HL-60 (cell line): ENCODE data around the gene SYK.

Experiments
- GABPA ChIP-seq: IDR thresholded peaks from 2 replicates; pipeline ENCODE4 v1.6.1; 2012; ENCODE audit warnings: low read depth
- TF ChIP-seq, protein P1 (sequence below): IDR thresholded peaks from one replicate; pipeline ENCODE4 v1.5.1; 2011; ENCODE audit warnings: low read length, control low read depth, inconsistent platforms; ENCODE audit not compliant: insufficient read depth

DNA sequence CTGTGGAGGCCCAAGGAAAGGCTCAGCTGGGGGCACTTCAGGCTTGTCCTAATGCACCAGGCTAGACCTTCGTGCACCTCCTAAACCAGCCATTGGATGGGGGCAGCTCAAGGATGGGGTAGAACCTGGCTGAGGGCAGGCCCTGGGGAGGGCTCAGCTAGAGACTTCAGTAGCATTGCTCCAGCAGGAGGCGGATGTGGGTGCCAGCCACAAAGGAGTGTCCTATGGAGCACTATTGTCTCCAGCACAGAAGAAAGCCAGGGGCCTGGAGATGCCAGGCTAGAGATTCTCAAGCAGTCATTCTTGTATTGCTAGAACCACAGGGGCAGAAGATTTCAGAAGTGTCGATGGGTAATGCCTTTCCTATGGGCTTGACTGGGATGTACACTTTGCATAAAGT lies 131.8 kb downstream of the SYK start:
- TF ChIP-seq, protein P1, sequence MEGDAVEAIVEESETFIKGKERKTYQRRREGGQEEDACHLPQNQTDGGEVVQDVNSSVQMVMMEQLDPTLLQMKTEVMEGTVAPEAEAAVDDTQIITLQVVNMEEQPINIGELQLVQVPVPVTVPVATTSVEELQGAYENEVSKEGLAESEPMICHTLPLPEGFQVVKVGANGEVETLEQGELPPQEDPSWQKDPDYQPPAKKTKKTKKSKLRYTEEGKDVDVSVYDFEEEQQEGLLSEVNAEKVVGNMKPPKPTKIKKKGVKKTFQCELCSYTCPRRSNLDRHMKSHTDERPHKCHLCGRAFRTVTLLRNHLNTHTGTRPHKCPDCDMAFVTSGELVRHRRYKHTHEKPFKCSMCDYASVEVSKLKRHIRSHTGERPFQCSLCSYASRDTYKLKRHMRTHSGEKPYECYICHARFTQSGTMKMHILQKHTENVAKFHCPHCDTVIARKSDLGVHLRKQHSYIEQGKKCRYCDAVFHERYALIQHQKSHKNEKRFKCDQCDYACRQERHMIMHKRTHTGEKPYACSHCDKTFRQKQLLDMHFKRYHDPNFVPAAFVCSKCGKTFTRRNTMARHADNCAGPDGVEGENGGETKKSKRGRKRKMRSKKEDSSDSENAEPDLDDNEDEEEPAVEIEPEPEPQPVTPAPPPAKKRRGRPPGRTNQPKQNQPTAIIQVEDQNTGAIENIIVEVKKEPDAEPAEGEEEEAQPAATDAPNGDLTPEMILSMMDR = no peak
- no peak for TF ChIP-seq GABPA
